GM12892 (cell line): ENCODE results near the gene THADA.
"Not testable (repeated sequence)": the region's sequence is repeated elsewhere in the genome, so short reads cannot be mapped to it uniquely, and the experiment has no call there.

ENCODE experiments used
- DNase-seq: peaks from one replicate; pipeline ENCODE4 v3.0.0; 2011; ENCODE audit not compliant: insufficient read length
- FAIRE-seq: peaks from 2 replicates; lab custom pipeline; 2011; peaks lifted over from hg19 to GRCh38; lab: Jason Lieb, UNC
- POLR2A ChIP-seq: IDR thresholded peaks from 2 replicates; pipeline ENCODE4 v1.6.1; 2011; ENCODE audit warnings: low read depth, low read length, control low read depth
- POLR2AphosphoS5 ChIP-seq: IDR thresholded peaks from 2 replicates; pipeline ENCODE4 v1.6.1; 2011; ENCODE audit warnings: low read depth, low read length, control low read depth
- TAF1 ChIP-seq: IDR thresholded peaks from 2 replicates; pipeline ENCODE4 v1.6.1; 2011; ENCODE audit warnings: low read depth, mild to moderate bottlenecking, control low read depth, low read length, borderline replicate concordance

THADA gene

GRCh38 chr2:43300222-43300621 is 295.6 kb downstream of the THADA start:
- no peak for FAIRE-seq
- TF ChIP-seq TAF1 (no peak), POLR2AphosphoS5 (no peak), POLR2A (no peak)
- DNase-seq = no peak

- TF ChIP-seq TAF1 (no peak), POLR2A (no peak), POLR2AphosphoS5 (no peak)
- DNase-seq (no peak), FAIRE-seq (no peak)
Measured at GRCh38 chr2:43298500-43298899, 297.3 kb downstream of the THADA start.

GRCh38 chr2:43297740-43298139 is 298.1 kb downstream of the THADA start:
- FAIRE-seq, DNase-seq: not testable (repeated sequence)

- DNase-seq (no peak), FAIRE-seq (no peak)
- no peak for TF ChIP-seq POLR2A
- no peak for TF ChIP-seq POLR2AphosphoS5
- no peak for TF ChIP-seq TAF1
Measured at GRCh38 chr2:43294973-43295603, 300.8 kb downstream of the THADA start.

- TF ChIP-seq TAF1 = no peak
- no peak for TF ChIP-seq POLR2A
- TF ChIP-seq POLR2AphosphoS5 = no peak
- peak; percentile 95 for FAIRE-seq
- peak; percentile 50 for DNase-seq
Measured at GRCh38 chr2:43293744-43294695, 301.8 kb downstream of the THADA start.

GRCh38 chr2:43292851-43293743 is 302.7 kb downstream of the THADA start:
- DNase-seq (no peak), FAIRE-seq (no peak)
- no peak for TF ChIP-seq TAF1
- TF ChIP-seq POLR2AphosphoS5 = no peak
- no peak for TF ChIP-seq POLR2A

- DNase-seq (no peak), FAIRE-seq (no peak)
- TF ChIP-seq POLR2A (no peak), TAF1 (no peak), POLR2AphosphoS5 (no peak)
Measured at GRCh38 chr2:43292297-43292696, 303.5 kb downstream of the THADA start.

GRCh38 chr2:43289331-43289730 is 306.5 kb downstream of the THADA start:
- FAIRE-seq (no peak), DNase-seq (no peak)
- TF ChIP-seq TAF1 (no peak), POLR2AphosphoS5 (no peak), POLR2A (no peak)

GRCh38 chr2:43288417-43289305 is 307.2 kb downstream of the THADA start:
- no peak for FAIRE-seq
- no peak for DNase-seq
- no peak for TF ChIP-seq TAF1
- TF ChIP-seq POLR2A = no peak
- no peak for TF ChIP-seq POLR2AphosphoS5

- no peak for TF ChIP-seq TAF1
- no peak for TF ChIP-seq POLR2A
- TF ChIP-seq POLR2AphosphoS5 = no peak
- DNase-seq (no peak), FAIRE-seq (no peak)
Measured at GRCh38 chr2:43285987-43286386, 309.9 kb downstream of the THADA start.
